WTC11 (cell line): ENCODE results near the gene ZNF225. TPM values are rescaled to one million over a fixed set of nuclear protein-coding genes. Genes with fewer than 3 reads are reported as not detected.
A peak's percentile ranks its signal among the peaks of the same experiment; 100 is the strongest.

Source experiments
- ATAC-seq: fragments of 200-7000 bp; cut with Tn5 transposase; 2 replicates; pipeline ENCODE4 v1.10.0; 2021; ENCODE audit warnings: mild to moderate bottlenecking, moderate library complexity
- CTCF ChIA-PET: fragments of 300-600 bp; sonication (Branson Sonifier 250); formaldehyde crosslinking; loops from one replicate; lab custom pipeline; 2021; ENCODE audit warnings: antibody characterized with exemption; lab: Charles Lee
- POLR2A ChIA-PET: fragments of 350-600 bp; sonication (Branson Sonifier 250); formaldehyde crosslinking; loops from one replicate; lab custom pipeline; 2021; ENCODE audit warnings: antibody characterized with exemption; lab: Charles Lee
- DNase-seq: peaks from one replicate; pipeline ENCODE4 v3.0.0; 2021; ENCODE audit warnings: low spot score
- H3K27ac Mint-ChIP-seq: 2 replicates; pipeline ENCODE4 v1.8.0; 2021; ENCODE audit warnings: mixed read lengths
- H3K27me3 Mint-ChIP-seq: 2 replicates; pipeline ENCODE4 v1.8.0; 2021; ENCODE audit warnings: low read depth, mild to moderate bottlenecking, moderate library complexity, mixed read lengths
- H3K36me3 Mint-ChIP-seq: 2 replicates; pipeline ENCODE4 v1.8.0; 2021; ENCODE audit warnings: mixed read lengths
- H3K4me1 Mint-ChIP-seq: 2 replicates; pipeline ENCODE4 v1.8.0; 2022; ENCODE audit warnings: mixed read lengths
- H3K4me3 Mint-ChIP-seq: 2 replicates; pipeline ENCODE4 v1.8.0; 2021; ENCODE audit warnings: mild to moderate bottlenecking, moderate library complexity, mixed read lengths
- H3K9me3 Mint-ChIP-seq: 2 replicates; pipeline ENCODE4 v1.8.0; 2021; ENCODE audit warnings: mixed read lengths
- ATF6 ChIP-seq: sonication (generic); formaldehyde crosslinking; IDR thresholded peaks from 2 replicates; pipeline ENCODE4 v1.8.1; 2023; ENCODE audit warnings: mild to moderate bottlenecking, missing genetic modification reagents
- FOXJ3 ChIP-seq: sonication (generic); formaldehyde crosslinking; IDR thresholded peaks from 2 replicates; pipeline ENCODE4 v1.9.0; 2021; ENCODE audit warnings: missing genetic modification reagents, mild to moderate bottlenecking, borderline replicate concordance
- GABPB1 ChIP-seq: sonication (generic); formaldehyde crosslinking; IDR thresholded peaks from 2 replicates; pipeline ENCODE4 v1.8.1; 2023; ENCODE audit warnings: mild to moderate bottlenecking, missing genetic modification reagents
- GTF2I ChIP-seq: fragments of 250-450 bp; sonication (Bioruptor Pico); conservative IDR thresholded peaks from 2 replicates; pipeline ENCODE4 v1.4.0; 2021; ENCODE audit warnings: mild to moderate bottlenecking
- MAX ChIP-seq: sonication (generic); formaldehyde crosslinking; IDR thresholded peaks from 2 replicates; pipeline ENCODE4 v1.8.0; 2022; ENCODE audit warnings: mild to moderate bottlenecking, missing genetic modification reagents
- NR3C1 ChIP-seq: sonication (generic); formaldehyde crosslinking; conservative IDR thresholded peaks from 2 replicates; pipeline ENCODE4 v1.8.1; 2023; ENCODE audit warnings: low read depth, mild to moderate bottlenecking, missing genetic modification reagents
- PRRX2 ChIP-seq: fragments of 250-450 bp; sonication (Bioruptor Pico); IDR thresholded peaks from 2 replicates; pipeline ENCODE4 v1.8.0; 2021; ENCODE audit warnings: mild to moderate bottlenecking
- TEAD1 ChIP-seq: sonication (generic); formaldehyde crosslinking; IDR thresholded peaks from 2 replicates; pipeline ENCODE4 v1.8.0; 2022; ENCODE audit warnings: mild to moderate bottlenecking, missing genetic modification reagents
- TP53 ChIP-seq: sonication (generic); formaldehyde crosslinking; IDR thresholded peaks from 2 replicates; pipeline ENCODE4 v1.8.1; 2023; ENCODE audit warnings: mild to moderate bottlenecking, missing genetic modification reagents
- ZNF121 ChIP-seq: sonication (generic); formaldehyde crosslinking; IDR thresholded peaks from 2 replicates; pipeline ENCODE4 v1.8.0; 2023; ENCODE audit warnings: missing genetic modification reagents
- total RNA-seq: library from RNA; stranded (reverse); gene quantifications from 3 replicates; pipeline ENCODE4 v1.2.3, GENCODE V29; 2021
- TF ChIP-seq, protein P1 (sequence below): sonication (generic); formaldehyde crosslinking; IDR thresholded peaks from 2 replicates; pipeline ENCODE4 v1.8.0; 2022; ENCODE audit warnings: mild to moderate bottlenecking, missing genetic modification reagents
- TF ChIP-seq, protein P2 (sequence below): sonication (generic); formaldehyde crosslinking; IDR thresholded peaks from 2 replicates; pipeline ENCODE4 v1.8.1; 2023; ENCODE audit warnings: mild to moderate bottlenecking, missing genetic modification reagents, moderate library complexity
- TF ChIP-seq, protein P3 (sequence below): fragments of 250-450 bp; sonication (Bioruptor Pico); IDR thresholded peaks from 2 replicates; pipeline ENCODE4 v2.1.2; 2022; ENCODE audit warnings: mild to moderate bottlenecking, moderate library complexity
- TF ChIP-seq, protein P4 (sequence below): sonication (generic); formaldehyde crosslinking; IDR thresholded peaks from 2 replicates; pipeline ENCODE4 v1.8.1; 2022; ENCODE audit warnings: mild to moderate bottlenecking, moderate library complexity, missing genetic modification reagents
- TF ChIP-seq, protein P5 (sequence below): sonication (generic); formaldehyde crosslinking; IDR thresholded peaks from 2 replicates; pipeline ENCODE4 v1.8.0; 2022; ENCODE audit warnings: mild to moderate bottlenecking, missing genetic modification reagents

Gene ZNF225
- total RNA-seq, 1 experiment from 2014 or later, result 3.9 TPM

- Mint-ChIP-seq H3K27ac (peak within 1 kb of the TSS; percentile 40), H3K4me1 (peaks cover 14% of the 10 kb centered on the region), H3K9me3 (no peaks in the 10 kb centered on the region), H3K36me3 (peaks cover 2% of the 10 kb centered on the region; the same call in 1 of the 2 replicates), H3K27me3 (no peaks in the 10 kb centered on the region; the same call in 1 of the 2 replicates), H3K4me3 (peak within 1 kb of the TSS; percentile 89)
- ChIA-PET POLR2A (no interaction called here), CTCF (interaction anchor here (1.3 kb wide), 1 partner anchor 23 kb away, joined by 4 read pairs; no protein-coding TSS in a partner anchor)
- TF ChIP-seq GABPB1 (CRISPR knock-in tag) (peak; percentile 31; the same call in 1 of the 2 replicates), MAX (0 out of 2 replicates have a peak, but pooled peaks have one; percentile 31), TEAD1 (CRISPR knock-in tag) (0 out of 2 replicates have a peak, but pooled peaks have one; percentile 29), PRRX2 (CRISPR knock-in tag) (no peak), GTF2I (CRISPR knock-in tag) (peak; percentile 85)
- TF ChIP-seq, protein P1, sequence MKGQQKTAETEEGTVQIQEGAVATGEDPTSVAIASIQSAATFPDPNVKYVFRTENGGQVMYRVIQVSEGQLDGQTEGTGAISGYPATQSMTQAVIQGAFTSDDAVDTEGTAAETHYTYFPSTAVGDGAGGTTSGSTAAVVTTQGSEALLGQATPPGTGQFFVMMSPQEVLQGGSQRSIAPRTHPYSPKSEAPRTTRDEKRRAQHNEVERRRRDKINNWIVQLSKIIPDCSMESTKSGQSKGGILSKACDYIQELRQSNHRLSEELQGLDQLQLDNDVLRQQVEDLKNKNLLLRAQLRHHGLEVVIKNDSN (CRISPR knock-in tag), result no peak
- TF ChIP-seq, protein P2, sequence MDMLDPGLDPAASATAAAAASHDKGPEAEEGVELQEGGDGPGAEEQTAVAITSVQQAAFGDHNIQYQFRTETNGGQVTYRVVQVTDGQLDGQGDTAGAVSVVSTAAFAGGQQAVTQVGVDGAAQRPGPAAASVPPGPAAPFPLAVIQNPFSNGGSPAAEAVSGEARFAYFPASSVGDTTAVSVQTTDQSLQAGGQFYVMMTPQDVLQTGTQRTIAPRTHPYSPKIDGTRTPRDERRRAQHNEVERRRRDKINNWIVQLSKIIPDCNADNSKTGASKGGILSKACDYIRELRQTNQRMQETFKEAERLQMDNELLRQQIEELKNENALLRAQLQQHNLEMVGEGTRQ (CRISPR knock-in tag), result no peak
- TF ChIP-seq, protein P3, sequence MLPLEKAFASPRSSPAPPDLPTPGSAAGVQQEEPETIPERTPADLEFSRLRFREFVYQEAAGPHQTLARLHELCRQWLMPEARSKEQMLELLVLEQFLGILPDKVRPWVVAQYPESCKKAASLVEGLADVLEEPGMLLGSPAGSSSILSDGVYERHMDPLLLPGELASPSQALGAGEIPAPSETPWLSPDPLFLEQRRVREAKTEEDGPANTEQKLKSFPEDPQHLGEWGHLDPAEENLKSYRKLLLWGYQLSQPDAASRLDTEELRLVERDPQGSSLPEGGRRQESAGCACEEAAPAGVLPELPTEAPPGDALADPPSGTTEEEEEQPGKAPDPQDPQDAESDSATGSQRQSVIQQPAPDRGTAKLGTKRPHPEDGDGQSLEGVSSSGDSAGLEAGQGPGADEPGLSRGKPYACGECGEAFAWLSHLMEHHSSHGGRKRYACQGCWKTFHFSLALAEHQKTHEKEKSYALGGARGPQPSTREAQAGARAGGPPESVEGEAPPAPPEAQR (CRISPR knock-in tag), result no peak
- DNase-seq (peak; percentile 68), ATAC-seq (peak; percentile 77)
These were observed 28.2 kb downstream of the ZNF225 start, which contains the start of gene ZNF234 for GRCh38 chr19:44141191-44142058. Gene ZNF234 (plus strand): TSS chr19:44141554. CDS start chr19:44144633, 3,079 bp downstream.

DNA sequence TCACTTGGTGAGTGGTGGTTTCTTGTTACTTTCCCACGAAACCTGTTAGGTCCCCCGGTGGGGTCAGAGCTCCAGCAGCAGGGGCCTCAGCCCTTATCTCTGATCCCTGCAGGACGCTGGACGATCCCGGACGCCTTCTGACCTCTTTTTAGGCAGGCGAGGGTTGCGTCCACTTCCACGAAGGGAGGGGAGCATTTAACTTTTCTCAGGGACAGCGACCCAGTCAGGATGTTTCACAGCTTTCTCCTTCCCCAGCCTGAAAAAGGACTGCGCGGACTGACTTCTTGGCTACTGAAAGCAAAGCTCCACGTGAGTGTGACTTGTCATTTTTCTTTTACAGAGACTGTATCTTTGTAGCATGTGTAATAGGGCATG lies 28.8 kb downstream of the ZNF225 start:
- TF ChIP-seq FOXJ3 (CRISPR knock-in tag) (no peak), TP53 (CRISPR knock-in tag) (no peak), ATF6 (CRISPR knock-in tag) (no peak), ZNF121 (CRISPR knock-in tag) (no peak), NR3C1 (CRISPR knock-in tag) (no peak)
- TF ChIP-seq, protein P4, sequence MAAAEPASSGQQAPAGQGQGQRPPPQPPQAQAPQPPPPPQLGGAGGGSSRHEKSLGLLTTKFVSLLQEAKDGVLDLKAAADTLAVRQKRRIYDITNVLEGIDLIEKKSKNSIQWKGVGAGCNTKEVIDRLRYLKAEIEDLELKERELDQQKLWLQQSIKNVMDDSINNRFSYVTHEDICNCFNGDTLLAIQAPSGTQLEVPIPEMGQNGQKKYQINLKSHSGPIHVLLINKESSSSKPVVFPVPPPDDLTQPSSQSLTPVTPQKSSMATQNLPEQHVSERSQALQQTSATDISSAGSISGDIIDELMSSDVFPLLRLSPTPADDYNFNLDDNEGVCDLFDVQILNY (CRISPR knock-in tag), result no peak
- TF ChIP-seq, protein P5, sequence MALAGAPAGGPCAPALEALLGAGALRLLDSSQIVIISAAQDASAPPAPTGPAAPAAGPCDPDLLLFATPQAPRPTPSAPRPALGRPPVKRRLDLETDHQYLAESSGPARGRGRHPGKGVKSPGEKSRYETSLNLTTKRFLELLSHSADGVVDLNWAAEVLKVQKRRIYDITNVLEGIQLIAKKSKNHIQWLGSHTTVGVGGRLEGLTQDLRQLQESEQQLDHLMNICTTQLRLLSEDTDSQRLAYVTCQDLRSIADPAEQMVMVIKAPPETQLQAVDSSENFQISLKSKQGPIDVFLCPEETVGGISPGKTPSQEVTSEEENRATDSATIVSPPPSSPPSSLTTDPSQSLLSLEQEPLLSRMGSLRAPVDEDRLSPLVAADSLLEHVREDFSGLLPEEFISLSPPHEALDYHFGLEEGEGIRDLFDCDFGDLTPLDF (CRISPR knock-in tag), result no peak
- ATAC-seq (no peak), DNase-seq (no peak)
- Mint-ChIP-seq H3K4me1 (peaks cover 14% of the 10 kb centered on the region), H3K9me3 (no peaks in the 10 kb centered on the region), H3K4me3 (peak overlapping the region; percentile 89), H3K36me3 (peaks cover 2% of the 10 kb centered on the region; the same call in 1 of the 2 replicates), H3K27ac (no peak overlapping the region), H3K27me3 (no peaks in the 10 kb centered on the region; the same call in 1 of the 2 replicates)
- ChIA-PET CTCF (no interaction called here), POLR2A (no interaction called here)
